ENCODE measurements around the gene HSF5.

DNA sequence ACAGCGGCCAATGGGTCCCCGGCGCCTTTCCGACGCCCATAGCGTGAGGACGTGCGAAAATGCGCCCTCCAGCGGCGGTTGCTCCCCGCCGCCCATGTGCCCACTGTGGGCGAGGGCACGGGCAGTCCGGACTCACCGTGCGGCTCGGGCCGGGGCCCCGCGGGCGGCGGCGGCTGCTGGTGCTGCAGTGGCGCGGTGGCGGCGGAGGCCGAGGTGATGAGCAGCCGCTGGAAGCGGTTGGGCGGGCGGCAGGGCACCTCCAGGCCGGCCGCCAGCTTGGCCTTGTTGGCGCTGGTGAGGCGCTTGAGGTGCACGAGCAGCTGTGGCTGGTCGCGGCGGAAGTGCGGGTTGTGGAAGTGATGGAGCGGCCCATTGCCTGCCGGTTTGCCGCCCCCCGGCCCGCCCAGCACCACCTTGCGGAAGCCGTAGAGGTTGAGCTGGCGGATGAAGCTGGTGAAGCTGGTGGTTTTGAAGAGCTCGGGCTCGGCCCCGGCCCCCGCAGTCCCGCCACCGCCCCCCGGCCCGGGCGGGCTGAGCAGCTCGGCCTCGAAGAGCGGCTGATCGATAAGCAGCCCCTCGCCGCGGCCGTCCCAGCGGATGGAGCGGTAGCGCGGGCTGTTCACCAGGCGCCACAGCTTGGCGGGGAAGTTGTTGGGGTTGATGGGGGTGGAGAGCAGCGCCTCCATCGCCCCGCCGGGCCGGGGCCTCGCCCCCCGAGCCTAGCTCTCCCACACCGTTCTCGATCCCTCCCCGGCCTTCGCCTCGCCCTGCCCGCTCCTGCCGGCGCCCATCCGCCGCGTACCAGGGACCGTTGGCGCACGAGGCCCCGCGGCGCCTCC is at the start of gene HSF5:
- TF ChIP-seq, protein P1, sequence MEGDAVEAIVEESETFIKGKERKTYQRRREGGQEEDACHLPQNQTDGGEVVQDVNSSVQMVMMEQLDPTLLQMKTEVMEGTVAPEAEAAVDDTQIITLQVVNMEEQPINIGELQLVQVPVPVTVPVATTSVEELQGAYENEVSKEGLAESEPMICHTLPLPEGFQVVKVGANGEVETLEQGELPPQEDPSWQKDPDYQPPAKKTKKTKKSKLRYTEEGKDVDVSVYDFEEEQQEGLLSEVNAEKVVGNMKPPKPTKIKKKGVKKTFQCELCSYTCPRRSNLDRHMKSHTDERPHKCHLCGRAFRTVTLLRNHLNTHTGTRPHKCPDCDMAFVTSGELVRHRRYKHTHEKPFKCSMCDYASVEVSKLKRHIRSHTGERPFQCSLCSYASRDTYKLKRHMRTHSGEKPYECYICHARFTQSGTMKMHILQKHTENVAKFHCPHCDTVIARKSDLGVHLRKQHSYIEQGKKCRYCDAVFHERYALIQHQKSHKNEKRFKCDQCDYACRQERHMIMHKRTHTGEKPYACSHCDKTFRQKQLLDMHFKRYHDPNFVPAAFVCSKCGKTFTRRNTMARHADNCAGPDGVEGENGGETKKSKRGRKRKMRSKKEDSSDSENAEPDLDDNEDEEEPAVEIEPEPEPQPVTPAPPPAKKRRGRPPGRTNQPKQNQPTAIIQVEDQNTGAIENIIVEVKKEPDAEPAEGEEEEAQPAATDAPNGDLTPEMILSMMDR (IDR thresholded peaks at IDR 0.05): peak in 1 of 4 experiments; percentile 26
- TF ChIP-seq POLR2AphosphoS5 (IDR thresholded peaks at IDR 0.05) (no peak), POLR2A (IDR thresholded peaks at IDR 0.05) (no peak), EP300 (IDR thresholded peaks at IDR 0.05) (no peak)
